SK-MEL-5 (cell line): Measurements from ENCODE around the gene ATF5. TPM values are rescaled to one million over a fixed set of nuclear protein-coding genes. Genes with fewer than 3 reads are reported as not detected.

Experiments
- DNase-seq: peaks from one replicate; pipeline ENCODE4 v3.0.0-alpha.2; 2016; ENCODE audit warnings: low read depth, low spot score
- in situ Hi-C: cut with HindIII; loops from 2 replicates; pipeline ENCODE4 v1.10.0; 2016; ENCODE audit warnings: low sequenced_read_pairs, high pct_unique_total_duplicates, low pct_unique_long_range_greater_than_20kb
- total RNA-seq: library from RNA; depleted of rRNA; stranded (reverse); fragments of >200 nt; shearing (Covaris generic); gene quantifications from 2 replicates; pipeline ENCODE4 v1.2.3, GENCODE V29; 2014

The ATF5 gene
- total RNA-seq, 1 experiment from 2014 or later: 4.0 TPM

- DNase-seq: peak; percentile 36
Measured at GRCh38 chr19:49890349-49891311, 38.4 kb upstream of the ATF5 start.

GRCh38 chr19:49891393-49891792 is 37.6 kb upstream of the ATF5 start:
- in situ Hi-C loops: no loop called here

More at GRCh38 chr19:49890349-49891311, 38.4 kb upstream of the ATF5 start:
- in situ Hi-C loops: no loop called here

GRCh38 chr19:49892716-49893115 is 36.3 kb upstream of the ATF5 start:
- no peak for DNase-seq
- in situ Hi-C loops: no loop called here

More at GRCh38 chr19:49891393-49891792, 37.6 kb upstream of the ATF5 start:
- no peak for DNase-seq

- no peak for DNase-seq
- in situ Hi-C loops: no loop called here
Measured at GRCh38 chr19:49894011-49894664, 34.9 kb upstream of the ATF5 start.

- DNase-seq: no peak
- in situ Hi-C loops: no loop called here
Measured at GRCh38 chr19:49894879-49895565, 34.0 kb upstream of the ATF5 start.

- DNase-seq: no peak
- in situ Hi-C loops: no loop called here
Measured at GRCh38 chr19:49895566-49896297, 33.3 kb upstream of the ATF5 start.

GRCh38 chr19:49896863-49897621 is 32.0 kb upstream of the ATF5 start, which contains the start of gene IL4I1:
Gene IL4I1, minus strand, starts transcription at chr19:49896887. Its CDS starts 727 bp downstream, at chr19:49896160.
- no peak for DNase-seq
- in situ Hi-C loops: no loop called here

- DNase-seq: no peak
- in situ Hi-C loops: no loop called here
Measured at GRCh38 chr19:49904136-49904535, 24.9 kb upstream of the ATF5 start.

- no peak for DNase-seq
- in situ Hi-C loops: no loop called here
Measured at GRCh38 chr19:49906879-49907564, 22.0 kb upstream of the ATF5 start.

- in situ Hi-C loops: no loop called here
- no peak for DNase-seq
Measured at GRCh38 chr19:49907745-49908446, 21.1 kb upstream of the ATF5 start.

- no peak for DNase-seq
- in situ Hi-C loops: no loop called here
Measured at GRCh38 chr19:49908480-49909420, 20.3 kb upstream of the ATF5 start.

- DNase-seq: no peak
- in situ Hi-C loops: no loop called here
Measured at GRCh38 chr19:49910179-49910578, 18.8 kb upstream of the ATF5 start.

GRCh38 chr19:49911381-49912145 is 17.4 kb upstream of the ATF5 start:
- in situ Hi-C loops: no loop called here
- DNase-seq: no peak
